HG03045 (cell line): Measurements from ENCODE around the gene PRRC2C.
"Not testable (repeated sequence)": the region's sequence is repeated elsewhere in the genome, so short reads cannot be mapped to it uniquely, and the experiment has no call there.

Source experiments
- ATAC-seq: cut with Tn5 transposase; IDR thresholded peaks from one replicate; pipeline ENCODE4 v1.9.1; 2021; ENCODE audit warnings: mild to moderate bottlenecking, moderate library complexity; ENCODE audit not compliant: unreplicated experiment

PRRC2C gene

GRCh38 chr1:171485375-171486047, at the start of gene PRRC2C:
PRRC2C (plus strand) TSS chr1:171485530; CDS start chr1:171512089, 26,559 bp downstream.
- peak; percentile 98 for ATAC-seq

GRCh38 chr1:171438441-171438840, 46.9 kb upstream of the PRRC2C start:
- no peak for ATAC-seq

GRCh38 chr1:171440201-171440600, 45.1 kb upstream of the PRRC2C start:
- not testable (repeated sequence) for ATAC-seq

DNA sequence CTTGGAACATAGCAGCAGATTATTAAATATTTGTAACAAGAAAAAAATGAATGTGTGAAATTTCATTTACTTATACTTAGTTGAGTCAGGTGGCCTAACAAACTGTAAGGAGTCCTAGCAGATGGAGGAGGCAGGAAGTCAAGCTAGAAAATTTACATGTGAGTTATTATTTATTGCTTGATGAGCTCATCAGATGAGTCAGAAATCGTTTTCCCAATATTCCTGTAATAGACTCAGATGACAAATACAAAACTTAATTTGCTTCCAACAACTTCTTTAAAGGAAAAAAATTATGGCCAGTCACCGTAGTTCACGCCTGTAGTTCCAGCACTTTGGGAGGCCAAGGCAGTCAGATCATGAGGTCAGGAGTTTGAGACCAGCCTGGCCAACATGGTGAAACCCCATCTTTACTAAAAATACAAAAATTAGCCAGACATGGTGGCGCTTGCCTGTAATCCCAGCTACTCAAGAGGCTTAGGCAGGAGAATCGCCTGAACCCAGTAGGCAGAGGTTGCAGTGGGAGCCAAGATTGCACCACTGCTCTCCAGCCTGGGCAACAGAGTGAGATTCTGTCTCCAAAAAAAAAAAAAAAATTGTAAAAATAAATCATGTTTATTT, 43.9 kb upstream of the PRRC2C start:
- ATAC-seq, result not testable (repeated sequence)

DNA sequence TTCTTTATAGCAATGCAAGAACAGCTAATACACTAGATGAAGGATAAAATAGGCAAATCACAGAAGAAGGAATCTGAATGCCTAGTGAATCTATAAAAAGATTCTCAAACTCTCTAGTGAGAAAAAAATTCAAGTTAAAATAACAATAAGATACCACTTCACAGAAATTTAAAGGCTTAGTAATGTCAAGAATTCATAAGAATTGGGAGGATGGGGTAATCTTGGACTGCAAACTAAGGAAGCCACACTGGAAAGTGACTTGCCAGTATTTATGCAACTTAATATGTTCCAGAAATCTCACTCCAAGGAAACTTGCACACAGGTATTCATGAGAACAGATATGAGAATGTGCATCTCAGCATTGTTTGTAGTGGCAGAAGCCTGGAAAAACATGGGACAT, 38.9 kb upstream of the PRRC2C start:
- ATAC-seq, result no peak

- no peak for ATAC-seq
These were observed 29.4 kb upstream of the PRRC2C start for GRCh38 chr1:171455967-171456366.

DNA sequence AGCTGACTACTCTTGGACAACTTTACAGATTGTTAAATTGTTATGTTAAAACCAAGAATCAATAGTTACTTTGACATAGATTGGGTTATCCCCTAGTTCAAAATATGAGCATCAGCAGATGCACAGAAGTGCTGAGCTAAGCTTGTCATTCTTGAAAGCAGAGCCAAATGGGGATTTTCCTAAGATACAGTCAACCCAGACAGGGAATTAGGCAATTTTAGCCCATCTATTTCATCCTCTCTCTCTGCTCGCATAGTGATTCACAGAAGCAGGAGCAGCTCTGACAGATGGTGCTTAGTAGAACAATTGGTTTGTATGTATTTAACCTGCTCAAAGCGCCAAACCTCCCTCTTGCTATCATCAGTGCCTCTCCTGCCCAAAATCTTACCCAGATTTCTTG, 27.9 kb upstream of the PRRC2C start:
- no peak for ATAC-seq

DNA sequence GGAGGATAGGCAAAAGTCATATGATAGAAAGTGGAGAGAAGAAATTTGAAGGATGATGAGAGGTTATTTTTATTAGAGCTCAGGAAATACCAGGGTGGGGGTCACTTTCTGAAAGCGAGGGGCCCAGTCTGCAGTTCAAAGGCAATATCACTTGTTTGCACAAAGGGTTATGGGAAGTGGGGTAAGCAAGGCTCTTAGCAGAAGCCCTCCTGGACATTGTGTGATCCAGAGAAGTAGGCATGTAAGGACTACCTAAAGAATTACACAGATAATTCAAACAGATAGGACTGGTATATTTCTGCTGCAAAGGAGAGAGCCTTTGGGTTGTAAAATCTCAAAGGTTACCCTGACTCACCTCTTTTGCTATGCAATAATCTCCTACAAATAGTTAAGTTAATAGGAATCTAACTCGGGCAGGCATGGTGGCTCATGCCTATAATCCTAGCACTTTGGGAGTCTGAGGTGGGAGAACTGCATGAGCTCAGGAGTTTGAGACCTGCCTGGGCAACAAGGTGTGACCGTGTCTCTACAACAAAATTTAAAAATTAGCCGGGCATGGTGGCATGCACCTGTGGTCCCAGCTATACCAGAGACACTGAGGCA, 25.2 kb upstream of the PRRC2C start:
- no peak for ATAC-seq

DNA sequence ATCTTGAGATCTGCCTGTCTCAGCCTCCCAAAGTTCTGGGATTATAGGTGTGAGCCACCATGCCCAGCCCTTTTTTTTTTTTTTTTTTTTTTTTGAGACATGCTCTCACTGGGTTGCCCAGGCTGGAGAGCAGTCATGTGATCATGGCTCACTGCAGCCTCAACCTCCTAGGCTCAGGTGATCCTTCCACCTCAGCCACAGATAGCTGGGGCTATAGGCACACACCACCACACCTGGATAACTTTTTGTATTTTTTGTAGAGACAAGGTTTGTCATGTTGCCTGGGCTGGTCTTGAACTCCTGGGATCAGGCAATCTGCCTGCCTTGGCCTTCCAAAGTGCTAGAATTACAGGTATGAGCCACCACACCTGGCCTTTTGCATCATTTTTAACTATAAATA, 17.7 kb upstream of the PRRC2C start:
- ATAC-seq, result no peak

- peak; percentile 73 for ATAC-seq
These were observed 17.1 kb upstream of the PRRC2C start for GRCh38 chr1:171468120-171468750.

GRCh38 chr1:171470726-171471125, 14.6 kb upstream of the PRRC2C start:
- ATAC-seq, result no peak

- ATAC-seq, result no peak
These were observed 13.1 kb upstream of the PRRC2C start for GRCh38 chr1:171472183-171472647.

DNA sequence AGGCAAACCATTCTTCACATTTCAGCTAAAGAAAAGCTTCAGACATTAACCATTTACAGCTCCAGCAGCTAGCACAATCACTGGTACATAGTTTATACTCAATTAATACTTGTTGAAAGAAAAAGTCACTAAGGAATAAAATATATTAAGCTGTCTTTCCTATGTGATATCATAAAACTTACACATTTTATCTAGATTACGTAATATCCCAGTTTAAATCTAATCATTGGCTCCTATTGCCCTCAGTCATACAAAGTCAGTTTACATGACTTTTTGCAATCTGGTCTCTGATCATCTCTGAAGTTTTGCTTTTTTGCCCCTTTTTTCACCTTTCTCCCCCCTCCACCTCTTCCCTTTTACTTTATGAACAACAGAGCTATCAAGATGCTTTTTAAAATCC, 8.5 kb upstream of the PRRC2C start:
- ATAC-seq, result no peak

- no peak for ATAC-seq
These were observed 7.5 kb upstream of the PRRC2C start for GRCh38 chr1:171477804-171478203.

GRCh38 chr1:171480035-171480434, 5.3 kb upstream of the PRRC2C start:
- no peak for ATAC-seq

DNA sequence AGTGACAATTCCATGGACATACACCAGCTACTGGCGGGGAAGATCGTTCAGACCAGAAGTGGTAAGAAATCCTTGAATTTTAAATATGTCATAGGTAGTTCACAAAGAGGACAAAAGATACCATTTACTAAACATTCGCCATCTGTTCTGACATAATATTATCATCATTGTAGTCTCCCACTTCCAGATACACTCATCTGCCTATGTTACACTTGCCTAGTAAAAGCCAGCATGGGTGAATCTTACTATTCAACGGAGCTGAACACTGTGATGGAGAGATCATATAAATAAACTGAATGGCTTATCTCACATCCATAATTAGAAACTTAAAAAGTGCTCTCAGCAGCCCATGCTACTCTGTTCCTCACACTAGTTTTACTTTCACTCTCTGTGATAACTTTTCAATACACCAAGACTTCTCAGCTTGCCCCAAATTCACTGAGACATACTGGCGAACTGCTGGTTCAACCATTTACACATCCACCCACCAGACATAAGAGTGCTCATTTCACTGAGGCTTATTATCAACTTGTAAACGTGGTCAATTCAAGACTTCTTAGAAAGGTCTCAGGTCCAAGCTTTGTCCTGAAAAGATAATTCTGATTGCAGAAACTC, 463 bp upstream of the PRRC2C start:
- peak; percentile 58 for ATAC-seq

DNA sequence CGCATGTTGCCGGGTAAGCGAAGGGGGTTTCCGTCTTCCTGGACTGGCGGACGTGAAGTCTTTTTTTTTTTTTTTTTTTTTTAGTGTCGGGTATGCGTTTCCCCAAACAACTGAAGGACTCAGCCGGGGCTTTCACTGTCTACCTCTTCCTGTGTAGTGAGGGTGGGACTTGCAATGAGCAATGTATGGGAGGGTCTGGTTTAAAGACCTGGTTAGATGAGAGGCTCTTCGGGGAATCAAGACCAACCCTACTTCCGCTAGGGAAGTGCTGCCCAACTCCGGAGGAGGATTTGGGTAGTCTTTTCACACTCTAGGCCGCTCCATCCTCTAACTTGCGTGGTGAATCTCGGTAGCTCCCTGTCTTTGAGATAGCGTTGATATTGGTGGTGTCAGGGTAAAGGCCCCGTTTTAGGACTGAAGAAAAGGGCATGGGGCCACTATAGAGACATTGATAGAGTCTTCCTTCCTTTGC, 754 bp downstream of the PRRC2C start:
- peak; percentile 32 for ATAC-seq

DNA sequence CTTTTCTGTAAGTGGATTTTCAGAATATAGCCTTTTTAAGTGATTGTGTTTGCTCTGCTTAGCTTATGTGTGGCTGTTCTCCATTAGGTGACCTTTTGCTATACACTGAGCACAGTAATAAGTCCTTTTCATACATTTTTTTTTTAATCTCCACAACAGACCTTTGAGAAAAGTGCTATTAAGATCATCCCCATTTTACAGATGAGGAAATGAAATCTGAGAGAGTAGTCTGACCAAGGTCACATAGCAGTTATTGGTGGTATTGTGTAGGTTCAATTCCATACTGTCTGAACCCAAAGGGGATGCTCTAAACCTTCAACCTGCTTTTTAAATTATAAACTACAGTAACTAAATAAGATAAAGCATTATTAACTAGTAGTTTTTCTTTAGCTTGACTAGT, 1.7 kb downstream of the PRRC2C start:
- ATAC-seq, result no peak

- no peak for ATAC-seq
These were observed 3.0 kb downstream of the PRRC2C start for GRCh38 chr1:171488190-171488929.

- no peak for ATAC-seq
These were observed 8.7 kb downstream of the PRRC2C start for GRCh38 chr1:171494076-171494475.
